Psoas muscle (tissue), 8 donors: Measurements from ENCODE around the gene TCF19. TPM values are rescaled to one million over a fixed set of nuclear protein-coding genes. Genes with fewer than 3 reads are reported as not detected.
"Not testable (repeated sequence)": the region's sequence is repeated elsewhere in the genome, so short reads cannot be mapped to it uniquely, and the experiment has no call there.

Experiments
- ATAC-seq, 4 donors: fragments of 200-7000 bp; cut with Tn5 transposase; one replicate each; pipeline ENCODE4 v1.9.1; 2020; ENCODE audit warnings: moderate library complexity in 3 of 4, mild to moderate bottlenecking in 2 of 4
- DNase-seq, 2 donors: peaks; one replicate each; pipeline ENCODE4 v3.0.0-alpha.2; 2020
- H3K27ac ChIP-seq: fragments of 200-600 bp; one replicate; pipeline ENCODE4 v1.8.0; 2022
- H3K27me3 ChIP-seq, 3 donors: fragments of 200-600 bp in 1 of 3; one replicate each; pipeline versions ENCODE4 v1.6.1 to v1.8.0; 2013 to 2022; ENCODE audit warnings: low read length in 2 of 3, mild to moderate bottlenecking in 2 of 3, moderate library complexity in 1 of 3; ENCODE audit not compliant: insufficient read depth in 3 of 3
- H3K36me3 ChIP-seq, 2 donors: fragments of 200-600 bp in 1 of 2; one replicate each; pipeline versions ENCODE4 v1.6.1 to v1.8.0; 2013 to 2022; ENCODE audit warnings: low read depth in 1 of 2, mild to moderate bottlenecking in 1 of 2, moderate library complexity in 1 of 2; ENCODE audit not compliant: insufficient read depth in 1 of 2
- H3K4me1 ChIP-seq: fragments of 200-600 bp; one replicate; pipeline ENCODE4 v1.8.0; 2022
- H3K4me3 ChIP-seq: fragments of 200-600 bp; one replicate; pipeline ENCODE4 v1.8.0; 2022; ENCODE audit warnings: mild to moderate bottlenecking
- H3K9me3 ChIP-seq: fragments of 200-600 bp; one replicate; pipeline ENCODE4 v1.8.0; 2022
- CTCF ChIP-seq: fragments of 200-600 bp; IDR thresholded peaks from one replicate; pipeline ENCODE4 v1.8.0; 2022; ENCODE audit warnings: antibody characterized with exemption
- WGBS, 3 donors: extraction: QIAGEN DNeasy Blood & Tissue Kit; methylation state at CpG; one replicate each; pipeline versions ENCODE4 v1.1.6 to v1.1.7; 2013; 5-methylcytosine and 5-hydroxymethylcytosine counted together
- intact Hi-C, 2 donors: fragments of 100-400 bp; cut with DNase I; formaldehyde crosslinking; loops; one replicate each; pipeline versions ENCODE4 v1.11.0 to v1.14.2; 2022
- polyA plus RNA-seq, 3 donors: library from polyadenylated mRNA; stranded (reverse); fragments of 200-250 nt; gene quantifications; one replicate each; pipeline ENCODE4 v1.2.3, GENCODE V29; 2013
- total RNA-seq, 4 donors: library from RNA; stranded (reverse); fragmentation: NEBNext Ultra II Directional in 2 of 4; extraction: Animal tissue kit (Norgen Biotek cat#: 25700) in 2 of 4; gene quantifications; one replicate each; pipeline versions ENCODE4 v1.2.1 to v1.2.4, GENCODE V29; 2021 to 2023
- donor health status: healthy with polysubstance abuse.
- donor health status: DM: no; HTN: no; CAD: no; lungs with moderate emphysema.
- donor health status: Bipolar disorder and iron deficiency.
- donor health status: healthy.
- donor health status: DM: yes; HTN: yes; CAD: no.
- donor health status: DM: no; HTN: no; CAD: no.
- donor health status: DM: no; HTN: no; CAD: no.
- donor health status: DM: yes; HTN: yes; CAD: no.

Gene TCF19
- total and polyA plus RNA-seq, 7 donors, result 1.4 to 4.8 (median 1.8) TPM

DNA sequence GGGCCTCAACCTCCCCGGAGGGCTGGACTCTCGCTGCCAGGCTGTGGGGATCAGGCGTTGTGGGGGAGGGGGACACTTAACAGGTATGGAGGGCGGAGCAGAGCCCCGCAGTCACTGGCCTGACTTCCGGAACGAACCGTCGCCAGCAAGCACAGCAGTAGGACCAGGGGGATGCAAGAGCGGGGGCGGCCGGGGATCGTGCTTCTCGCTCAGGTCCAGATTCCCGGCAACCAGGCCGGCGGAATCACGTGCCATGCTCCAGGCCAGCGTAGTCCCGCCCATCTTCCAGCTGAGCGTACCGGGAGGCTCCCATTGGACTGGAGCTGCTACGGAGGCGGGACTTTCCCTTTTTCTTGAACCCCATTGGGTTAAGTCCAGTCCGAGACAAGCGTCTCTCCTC lies 22.1 kb downstream of the TCF19 start:
- H3K4me3 ChIP-seq, result peak overlapping the region; percentile 52
- no peaks in the 10 kb centered on the region for H3K4me1 ChIP-seq
- DNase-seq, result peak; percentile 58 to 87
- 51 to 73% (median 65%) methylated on average over 24 to 26 of the region's 26 CpGs for WGBS, 3 donors
- intact Hi-C loops, result no loop called here
- peak; percentile 67 to 99 (median 94) for ATAC-seq
- no peaks in the 10 kb centered on the region for H3K27me3 ChIP-seq
- no peak overlapping the region for H3K27ac ChIP-seq
- no peaks in the 10 kb centered on the region for H3K9me3 ChIP-seq
- no peak for TF ChIP-seq CTCF
- H3K36me3 ChIP-seq, result no peaks in the 10 kb centered on the region

GRCh38 chr6:31183287-31183686 lies 24.9 kb downstream of the TCF19 start:
- WGBS, 3 donors, result 70 to 98% (median 97%) methylated on average over 2 of the region's 2 CpGs
- H3K4me1 ChIP-seq, DNase-seq, H3K36me3 ChIP-seq, intact Hi-C loops, H3K4me3 ChIP-seq, H3K27me3 ChIP-seq, H3K27ac ChIP-seq, H3K9me3 ChIP-seq, ATAC-seq: not testable (repeated sequence)

- H3K4me3 ChIP-seq, H3K36me3 ChIP-seq, intact Hi-C loops, H3K27ac ChIP-seq, H3K4me1 ChIP-seq, DNase-seq, H3K9me3 ChIP-seq, ATAC-seq, H3K27me3 ChIP-seq: not testable (repeated sequence)
- 77 to 82% (median 78%) methylated on average over 6 of the region's 6 CpGs for WGBS, 3 donors
These were observed 25.5 kb downstream of the TCF19 start for GRCh38 chr6:31183859-31184258.

DNA sequence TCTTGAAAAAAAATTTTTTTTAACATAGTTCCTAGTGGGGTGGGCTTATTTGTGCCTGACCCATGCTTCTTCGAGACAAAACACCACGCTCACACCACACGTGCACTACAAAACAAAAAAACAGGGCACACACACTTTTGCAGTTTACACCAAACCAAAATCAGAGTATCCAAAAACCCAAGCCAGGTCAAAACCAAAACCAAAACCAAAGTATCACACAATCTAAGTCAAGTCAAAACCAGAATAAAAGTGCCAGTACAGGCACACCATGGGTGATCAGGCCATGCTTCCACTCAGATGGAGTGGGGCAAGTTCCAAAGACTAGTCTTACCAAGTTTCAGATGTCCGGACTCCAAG lies 27.3 kb downstream of the TCF19 start:
- H3K9me3 ChIP-seq, H3K27me3 ChIP-seq, DNase-seq, H3K4me1 ChIP-seq, intact Hi-C loops, H3K36me3 ChIP-seq: not testable (repeated sequence)
- 18 to 28% (median 22%) methylated on average over 4 of the region's 4 CpGs for WGBS, 3 donors
- H3K4me3 ChIP-seq, result peak overlapping the region; percentile 51
- peak in 2 of 4 donors; percentile 25 to 49 for ATAC-seq
- H3K27ac ChIP-seq, result peak overlapping the region; percentile 78

- Histone ChIP-seq H3K4me1 (peaks cover 5% of the 10 kb centered on the region), H3K27me3 (no peaks in the 10 kb centered on the region), H3K4me3 (peak overlapping the region; percentile 51), H3K9me3 (no peaks in the 10 kb centered on the region), H3K36me3 (no peaks in the 10 kb centered on the region), H3K27ac (peak overlapping the region; percentile 78)
- ATAC-seq (peak in 3 of 4 donors; percentile 40 to 89 (median 88)), DNase-seq (peak; percentile 79 to 94)
- no peak for TF ChIP-seq CTCF
- intact Hi-C loops, result no loop called here
- 18 to 30% (median 22%) methylated on average over 24 of the region's 24 CpGs for WGBS, 3 donors
These were observed 27.8 kb downstream of the TCF19 start for GRCh38 chr6:31186052-31186734.

GRCh38 chr6:31187780-31188194 lies 29.4 kb downstream of the TCF19 start:
- H3K9me3 ChIP-seq, result no peaks in the 10 kb centered on the region
- 82 to 91% (median 85%) methylated on average over 5 of the region's 5 CpGs for WGBS, 3 donors
- TF ChIP-seq CTCF, result no peak
- intact Hi-C loops, result no loop called here
- H3K27ac ChIP-seq, result no peak overlapping the region
- ATAC-seq (no peak), DNase-seq (no peak)
- no peaks in the 10 kb centered on the region for H3K36me3 ChIP-seq
- H3K27me3 ChIP-seq, result no peaks in the 10 kb centered on the region
- H3K4me1 ChIP-seq, result peaks cover 5% of the 10 kb centered on the region
- no peak overlapping the region for H3K4me3 ChIP-seq

- H3K9me3 ChIP-seq, ATAC-seq, H3K4me3 ChIP-seq, intact Hi-C loops, DNase-seq, H3K27me3 ChIP-seq, H3K27ac ChIP-seq, H3K4me1 ChIP-seq, H3K36me3 ChIP-seq: not testable (repeated sequence)
- WGBS, 3 donors, result 86 to 91% (median 89%) methylated on average over 3 of the region's 3 CpGs
These were observed 30.8 kb downstream of the TCF19 start for GRCh38 chr6:31189223-31189622.
